Natural killer cell (primary cell): Measurements from ENCODE around the gene CBX4. TPM values are rescaled to one million over a fixed set of nuclear protein-coding genes. Genes with fewer than 3 reads are reported as not detected.

ENCODE experiments used
- ATAC-seq, 3 donors: fragments of 150-1000 bp in 2 of 3; fragments of 200-7000 bp in 1 of 3; cut with Tn5 transposase; 1 replicate in 1 of 3; 2 replicates in 2 of 3; pipeline ENCODE4 v1.10.0; 2021; ENCODE audit warnings: mild to moderate bottlenecking in 2 of 3, moderate library complexity in 2 of 3
- DNase-seq, 2 donors: peaks; one replicate each; pipeline versions ENCODE4 v3.0.0 to v3.0.0-alpha.2; 2013 to 2021; ENCODE audit warnings: mixed read lengths in 1 of 2
- H3K27ac ChIP-seq: one replicate; pipeline ENCODE4 v1.5.1; 2013; ENCODE audit warnings: mild to moderate bottlenecking, low read length
- H3K27me3 ChIP-seq: one replicate; pipeline ENCODE4 v1.6.1; 2013; ENCODE audit warnings: low read length; ENCODE audit not compliant: control insufficient read depth, insufficient read depth
- H3K36me3 ChIP-seq: one replicate; pipeline ENCODE4 v1.6.1; 2013; ENCODE audit warnings: low read length; ENCODE audit not compliant: control insufficient read depth, insufficient read depth
- H3K4me1 ChIP-seq: one replicate; pipeline ENCODE4 v1.6.1; 2013; ENCODE audit warnings: low read length; ENCODE audit not compliant: control insufficient read depth, insufficient read depth
- H3K4me3 ChIP-seq: one replicate; pipeline ENCODE4 v1.5.1; 2013; ENCODE audit warnings: low read length
- H3K9me3 ChIP-seq: one replicate; pipeline ENCODE4 v1.6.1; 2013; ENCODE audit warnings: low read length; ENCODE audit not compliant: control insufficient read depth, insufficient read depth
- H3K27ac Mint-ChIP-seq, 2 donors: one replicate each; pipeline ENCODE4 v1.8.0; 2022; ENCODE audit warnings: mild to moderate bottlenecking in 2 of 2, mixed read lengths in 2 of 2, moderate library complexity in 1 of 2
- H3K27me3 Mint-ChIP-seq, 2 donors: one replicate each; pipeline ENCODE4 v1.8.0; 2022; ENCODE audit warnings: low read depth in 2 of 2, mixed read lengths in 2 of 2
- H3K36me3 Mint-ChIP-seq: one replicate; pipeline ENCODE4 v1.8.0; 2022; ENCODE audit warnings: mixed read lengths
- H3K4me1 Mint-ChIP-seq, 2 donors: one replicate each; pipeline ENCODE4 v1.8.0; 2022; ENCODE audit warnings: mixed read lengths in 2 of 2
- H3K4me3 Mint-ChIP-seq: one replicate; pipeline ENCODE4 v1.8.0; 2022; ENCODE audit warnings: mild to moderate bottlenecking, moderate library complexity, mixed read lengths
- H3K9me3 Mint-ChIP-seq, 2 donors: one replicate each; pipeline ENCODE4 v1.8.0; 2022; ENCODE audit warnings: mixed read lengths in 2 of 2
- WGBS: methylation state at CpG from one replicate; pipeline ENCODE4 v1.1.7; 2013; ENCODE audit warnings: missing lambda C conversion rate; ENCODE audit not compliant: insufficient coverage; 5-methylcytosine and 5-hydroxymethylcytosine counted together
- intact Hi-C: fragments of 100-400 bp; cut with micrococcal nuclease; formaldehyde crosslinking; loops from one replicate; pipeline ENCODE4 v1.14.2; 2022
- total RNA-seq, 4 donors: library from RNA; stranded (reverse); fragments of 120-200 nt in 1 of 4; gene quantifications; one replicate each; pipeline versions ENCODE4 v1.2.3 to v1.2.4, GENCODE V29; 2013 to 2022
- TF ChIP-seq, protein P1 (sequence below): fragments of 200-600 bp; IDR thresholded peaks from one replicate; pipeline ENCODE4 v1.8.0; 2022; ENCODE audit warnings: antibody characterized with exemption

Gene CBX4
- total RNA-seq, 3 donors from 2014 or later (not counting 1 experiment from before 2014, with no cell fraction given): 147 to 220 (median 217) TPM

DNA sequence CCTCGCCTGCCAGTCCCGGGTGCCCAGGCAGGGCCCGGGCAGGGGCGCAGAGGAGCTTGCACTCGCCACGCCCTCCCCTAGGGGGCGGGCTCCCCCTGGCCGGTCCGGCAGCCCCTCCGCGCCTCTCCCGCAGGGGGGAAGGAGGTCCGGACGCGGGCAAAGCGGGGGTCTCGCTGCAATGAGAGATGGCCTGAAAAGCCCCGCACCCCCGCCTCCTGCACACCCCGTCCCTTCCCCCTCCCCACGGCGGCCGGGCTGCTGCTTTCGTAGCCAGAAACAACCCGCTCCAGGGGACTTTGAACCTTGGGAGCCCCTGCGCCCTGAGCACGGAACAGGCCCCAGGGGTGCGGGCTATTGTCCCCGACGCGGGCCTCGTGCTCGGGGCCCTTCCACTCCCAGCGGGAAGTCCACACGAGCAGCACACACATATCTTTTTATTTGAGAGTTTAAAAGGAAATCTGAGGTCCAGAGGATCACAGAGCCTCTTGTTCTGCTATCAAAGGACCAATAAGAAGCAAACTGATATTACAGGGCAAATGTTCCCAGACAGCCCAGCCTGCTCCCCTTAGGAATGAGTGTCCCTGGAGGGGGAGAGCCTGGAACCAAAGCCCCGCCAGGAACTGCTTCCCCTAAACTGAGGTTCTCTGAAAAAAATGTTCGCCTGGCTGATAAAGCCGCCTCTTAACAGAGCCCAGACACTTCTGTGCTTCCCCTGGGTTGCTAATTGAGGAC, 5.8 kb upstream of the CBX4 start:
- Mint-ChIP-seq H3K27ac (no peak overlapping the region), H3K9me3 (no peaks in the 10 kb centered on the region), H3K4me1 (peaks cover 14 to 25% of the 10 kb centered on the region in 2 donors), H3K27me3 (peaks cover 27 to 40% of the 10 kb centered on the region in 2 donors), H3K36me3 (no peaks in the 10 kb centered on the region), H3K4me3 (peak overlapping the region; percentile 63)
- intact Hi-C loops: loop anchor here (5.0 kb wide), 1 partner anchor 98 kb away; no protein-coding TSS in a partner anchor
- DNase-seq: peak; percentile 59 to 79
- no peaks in the 10 kb centered on the region for H3K36me3 ChIP-seq
- no peaks in the 10 kb centered on the region for H3K9me3 ChIP-seq
- no peak overlapping the region for H3K4me3 ChIP-seq
- ATAC-seq: peak; percentile 63 to 73 (median 70)
- no peak overlapping the region for H3K27ac ChIP-seq
- peaks cover 41% of the 10 kb centered on the region for H3K27me3 ChIP-seq
- TF ChIP-seq, protein P1, sequence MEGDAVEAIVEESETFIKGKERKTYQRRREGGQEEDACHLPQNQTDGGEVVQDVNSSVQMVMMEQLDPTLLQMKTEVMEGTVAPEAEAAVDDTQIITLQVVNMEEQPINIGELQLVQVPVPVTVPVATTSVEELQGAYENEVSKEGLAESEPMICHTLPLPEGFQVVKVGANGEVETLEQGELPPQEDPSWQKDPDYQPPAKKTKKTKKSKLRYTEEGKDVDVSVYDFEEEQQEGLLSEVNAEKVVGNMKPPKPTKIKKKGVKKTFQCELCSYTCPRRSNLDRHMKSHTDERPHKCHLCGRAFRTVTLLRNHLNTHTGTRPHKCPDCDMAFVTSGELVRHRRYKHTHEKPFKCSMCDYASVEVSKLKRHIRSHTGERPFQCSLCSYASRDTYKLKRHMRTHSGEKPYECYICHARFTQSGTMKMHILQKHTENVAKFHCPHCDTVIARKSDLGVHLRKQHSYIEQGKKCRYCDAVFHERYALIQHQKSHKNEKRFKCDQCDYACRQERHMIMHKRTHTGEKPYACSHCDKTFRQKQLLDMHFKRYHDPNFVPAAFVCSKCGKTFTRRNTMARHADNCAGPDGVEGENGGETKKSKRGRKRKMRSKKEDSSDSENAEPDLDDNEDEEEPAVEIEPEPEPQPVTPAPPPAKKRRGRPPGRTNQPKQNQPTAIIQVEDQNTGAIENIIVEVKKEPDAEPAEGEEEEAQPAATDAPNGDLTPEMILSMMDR: peak; percentile 82
- peaks cover 53% of the 10 kb centered on the region for H3K4me1 ChIP-seq
- 3% methylated on average over 38 of the region's 38 CpGs for WGBS

DNA sequence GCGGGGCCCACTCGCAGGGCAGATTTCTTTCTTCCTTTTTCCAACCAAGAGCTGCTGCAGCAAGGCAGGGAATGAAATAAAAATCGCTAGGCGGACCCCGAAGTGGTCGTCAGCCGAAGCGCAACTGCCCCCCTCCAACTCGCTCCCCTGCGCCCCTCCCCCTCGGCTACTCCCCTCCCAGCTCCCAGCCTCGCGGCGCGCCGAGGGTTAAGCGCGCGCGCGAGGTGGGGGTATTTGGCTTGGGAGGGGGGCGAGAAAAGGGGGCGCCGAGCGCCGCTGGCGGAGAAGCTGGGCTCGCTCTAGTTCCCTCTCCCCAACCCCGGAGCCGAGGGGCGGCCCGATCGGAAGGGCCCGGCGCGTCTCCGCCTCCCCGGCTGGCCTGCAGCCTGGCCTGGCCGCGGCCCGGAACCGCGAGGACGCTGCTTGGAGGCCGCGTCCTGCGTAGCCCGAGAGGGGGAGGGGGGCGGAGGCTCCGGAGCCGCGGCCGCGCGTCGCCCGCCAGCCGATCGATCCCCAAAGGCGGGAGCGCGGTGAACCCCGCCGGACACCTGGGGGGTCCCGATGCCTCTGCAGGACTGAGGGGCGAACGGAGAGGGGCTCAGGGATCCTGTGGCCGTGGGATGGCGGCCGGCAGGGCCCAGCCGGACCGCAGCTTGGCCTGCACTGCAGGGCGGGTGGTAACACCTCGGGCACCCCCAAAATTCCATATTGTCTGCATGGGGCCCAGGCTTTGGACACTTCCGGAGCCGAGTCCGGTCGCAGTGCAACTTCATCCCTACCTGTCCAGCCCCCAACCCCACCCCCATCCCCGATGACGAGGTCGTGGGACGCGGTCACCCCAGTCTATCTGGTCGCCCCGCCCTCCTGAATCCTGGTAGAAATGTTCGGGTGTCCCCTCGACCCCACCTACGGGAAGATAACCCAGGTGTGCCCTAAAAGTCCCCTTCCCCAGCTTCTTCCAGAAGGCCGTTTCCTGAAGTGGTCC, 4.9 kb upstream of the CBX4 start:
- DNase-seq (peak in 1 of 2 donors; percentile 34), ATAC-seq (no peak)
- Histone ChIP-seq H3K9me3 (no peaks in the 10 kb centered on the region), H3K27me3 (peaks cover 43% of the 10 kb centered on the region), H3K4me1 (peaks cover 59% of the 10 kb centered on the region), H3K4me3 (peak overlapping the region; percentile 7), H3K27ac (no peak overlapping the region), H3K36me3 (no peaks in the 10 kb centered on the region)
- intact Hi-C loops: loop anchor here (2.0 to 5.0 kb wide), 2 partner anchors 97 to 153 kb away; no protein-coding TSS in a partner anchor
- Mint-ChIP-seq H3K4me1 (peaks cover 14 to 28% of the 10 kb centered on the region in 2 donors), H3K4me3 (peak overlapping the region; percentile 88), H3K27ac (no peak overlapping the region), H3K36me3 (no peaks in the 10 kb centered on the region), H3K9me3 (no peaks in the 10 kb centered on the region), H3K27me3 (peaks cover 26 to 38% of the 10 kb centered on the region in 2 donors)
- TF ChIP-seq, protein P1: no peak
- 1% methylated on average over 76 of the region's 89 CpGs for WGBS

DNA sequence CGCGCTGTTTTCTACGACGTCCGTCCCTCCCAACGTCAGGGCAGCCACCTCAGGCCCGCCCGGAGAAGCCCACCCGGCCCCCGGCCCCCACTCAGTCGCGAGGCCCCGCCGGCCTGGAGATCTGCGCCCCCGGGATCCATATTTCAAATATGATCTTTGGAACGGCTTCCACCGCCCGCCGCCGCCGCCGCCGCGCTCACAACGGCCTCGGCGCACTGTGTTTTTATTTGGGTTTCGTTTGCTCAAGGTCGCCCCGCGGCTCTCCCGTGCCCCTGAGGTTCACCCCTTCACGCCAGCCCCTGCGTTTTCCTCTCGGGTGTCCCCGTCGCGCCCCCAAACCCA, 4.2 kb upstream of the CBX4 start:
- H3K9me3 Mint-ChIP-seq: no peaks in the 10 kb centered on the region
- no peak for ATAC-seq
- peaks cover 43% of the 10 kb centered on the region for H3K27me3 ChIP-seq
- peak; percentile 26 to 48 for DNase-seq
- peaks cover 20 to 31% of the 10 kb centered on the region in 2 donors for H3K27me3 Mint-ChIP-seq
- H3K36me3 ChIP-seq: no peaks in the 10 kb centered on the region
- H3K4me1 Mint-ChIP-seq: peaks cover 15 to 29% of the 10 kb centered on the region in 2 donors
- H3K9me3 ChIP-seq: no peaks in the 10 kb centered on the region
- TF ChIP-seq, protein P1: no peak
- no peaks in the 10 kb centered on the region for H3K36me3 Mint-ChIP-seq
- intact Hi-C loops: loop anchor here (2.0 to 5.0 kb wide), 2 partner anchors 96 to 153 kb away; no protein-coding TSS in a partner anchor
- H3K27ac Mint-ChIP-seq: no peak overlapping the region
- no peak overlapping the region for H3K27ac ChIP-seq
- H3K4me1 ChIP-seq: peaks cover 60% of the 10 kb centered on the region
- peak overlapping the region; percentile 7 for H3K4me3 ChIP-seq
- H3K4me3 Mint-ChIP-seq: peak overlapping the region; percentile 88
- under 1% methylated on average over 39 of the region's 39 CpGs for WGBS
